ENCODE measurements around the gene SHC4.
A peak's percentile ranks its signal among the peaks of the same experiment; 100 is the strongest.
"Not testable (repeated sequence)": the region's sequence is repeated elsewhere in the genome, so short reads cannot be mapped to it uniquely, and the experiment has no call there.

The SHC4 gene

DNA sequence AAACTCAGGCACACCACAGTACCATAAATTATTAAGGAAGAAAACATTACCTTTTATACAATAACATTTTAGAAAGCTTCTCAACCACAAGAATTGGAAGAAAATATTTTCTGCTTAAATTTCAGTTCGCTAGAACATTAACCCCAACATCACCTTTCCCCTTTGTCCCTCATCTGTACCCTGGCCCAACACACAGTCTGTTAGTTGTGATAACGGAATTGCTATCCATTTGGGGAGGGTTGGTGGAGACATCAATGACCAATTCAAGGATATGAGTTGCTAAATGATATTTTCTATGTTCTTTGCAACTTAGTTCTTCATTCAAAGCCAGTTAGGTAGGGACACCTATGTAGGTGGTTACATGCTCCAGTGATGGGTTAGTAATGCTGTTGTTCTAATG, 80.0 kb downstream of the SHC4 start:
- DNase-seq (ENCODE audit: low spot score), result no peak

DNA sequence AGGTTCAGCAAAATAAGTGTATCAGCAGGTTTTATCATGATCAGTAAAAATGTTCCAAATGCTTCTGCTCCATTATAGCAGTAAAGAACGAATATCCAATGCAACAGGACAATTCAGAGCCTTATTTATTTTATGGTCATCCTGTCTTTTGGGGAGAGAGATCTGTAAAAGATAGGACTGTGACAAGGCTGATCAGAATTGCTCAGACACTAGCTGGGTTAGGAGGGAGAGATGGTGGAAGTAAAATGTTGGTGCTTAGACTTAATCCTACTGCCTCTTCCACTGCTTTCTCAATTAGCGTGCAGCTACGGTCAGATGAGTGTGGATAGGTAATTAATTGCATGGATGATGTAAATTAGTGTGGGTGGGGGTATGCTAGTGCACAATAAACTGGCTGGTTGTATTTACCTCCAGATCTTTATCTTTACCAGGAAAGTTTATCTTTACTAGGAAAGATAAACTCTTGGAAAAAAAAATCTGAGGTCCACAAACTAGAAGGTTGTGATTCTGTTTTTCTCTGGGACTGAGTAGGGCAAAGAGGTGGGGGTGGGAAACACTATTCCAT, 83.6 kb downstream of the SHC4 start:
- DNase-seq (ENCODE audit: low spot score), result no peak

DNA sequence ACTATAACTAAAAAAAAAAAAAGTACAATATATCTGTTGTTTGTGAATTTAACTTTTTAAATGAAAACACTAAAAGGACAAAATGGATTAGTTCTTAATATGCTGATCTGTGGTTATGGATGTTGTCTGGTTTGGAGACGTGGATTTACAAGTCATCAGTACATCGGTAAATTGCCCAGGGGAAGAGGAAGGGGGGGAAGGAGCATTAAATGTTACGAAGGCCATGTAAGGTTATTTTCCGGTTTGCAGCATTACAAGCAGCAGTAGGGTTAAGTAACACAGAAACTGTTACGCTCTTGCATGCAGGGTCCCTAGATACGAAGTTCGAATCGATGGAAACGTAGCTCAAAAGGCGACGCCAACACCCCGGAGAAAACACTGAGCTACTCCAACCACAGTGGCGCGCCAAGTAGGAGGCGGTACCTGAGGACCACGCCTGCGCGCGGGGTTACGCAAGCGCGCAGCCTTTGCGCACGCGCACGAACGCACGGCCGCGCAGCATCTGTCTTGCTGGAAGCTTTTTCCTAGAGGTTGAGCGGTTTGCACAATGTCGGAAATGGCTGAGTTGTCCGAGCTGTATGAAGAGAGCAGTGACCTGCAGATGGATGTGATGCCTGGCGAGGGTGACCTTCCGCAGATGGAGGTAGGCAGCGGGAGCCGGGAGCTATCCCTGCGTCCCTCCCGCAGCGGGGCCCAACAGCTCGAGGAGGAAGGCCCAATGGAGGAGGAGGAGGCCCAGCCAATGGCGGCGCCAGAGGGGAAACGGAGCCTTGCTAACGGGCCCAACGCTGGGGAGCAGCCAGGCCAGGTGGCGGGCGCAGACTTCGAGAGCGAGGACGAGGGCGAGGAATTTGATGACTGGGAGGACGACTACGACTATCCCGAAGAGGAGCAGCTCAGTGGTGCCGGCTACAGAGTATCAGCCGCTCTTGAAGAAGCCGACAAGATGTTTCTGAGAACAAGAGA, 85.8 kb downstream of the SHC4 start, which contains the start of gene EID1:
Gene EID1, plus strand, starts transcription at position 505 of the 966 bp plus-strand sequence. Its CDS starts 43 bp downstream, at position 548.
- DNase-seq (ENCODE audit: low spot score), result peak; percentile 83

DNA sequence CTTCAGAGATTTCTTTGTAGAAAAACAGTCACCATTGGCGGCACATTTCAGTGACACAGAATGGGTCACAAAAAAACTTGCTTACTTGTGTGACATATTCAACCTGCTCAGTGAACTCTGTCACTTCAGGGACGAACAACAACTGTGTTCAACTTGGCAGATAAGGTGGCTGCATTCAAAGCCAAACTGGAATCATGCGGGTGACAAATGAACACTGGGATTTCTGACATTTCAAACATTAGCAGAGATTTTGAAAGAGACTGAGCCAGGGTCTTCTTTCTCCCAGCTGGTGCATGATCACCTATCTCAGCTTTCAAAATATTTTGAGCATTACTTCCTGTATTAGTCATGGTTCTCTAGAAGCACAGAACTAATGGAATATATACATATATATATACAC, 87.7 kb downstream of the SHC4 start:
- DNase-seq (ENCODE audit: low spot score), result no peak

DNA sequence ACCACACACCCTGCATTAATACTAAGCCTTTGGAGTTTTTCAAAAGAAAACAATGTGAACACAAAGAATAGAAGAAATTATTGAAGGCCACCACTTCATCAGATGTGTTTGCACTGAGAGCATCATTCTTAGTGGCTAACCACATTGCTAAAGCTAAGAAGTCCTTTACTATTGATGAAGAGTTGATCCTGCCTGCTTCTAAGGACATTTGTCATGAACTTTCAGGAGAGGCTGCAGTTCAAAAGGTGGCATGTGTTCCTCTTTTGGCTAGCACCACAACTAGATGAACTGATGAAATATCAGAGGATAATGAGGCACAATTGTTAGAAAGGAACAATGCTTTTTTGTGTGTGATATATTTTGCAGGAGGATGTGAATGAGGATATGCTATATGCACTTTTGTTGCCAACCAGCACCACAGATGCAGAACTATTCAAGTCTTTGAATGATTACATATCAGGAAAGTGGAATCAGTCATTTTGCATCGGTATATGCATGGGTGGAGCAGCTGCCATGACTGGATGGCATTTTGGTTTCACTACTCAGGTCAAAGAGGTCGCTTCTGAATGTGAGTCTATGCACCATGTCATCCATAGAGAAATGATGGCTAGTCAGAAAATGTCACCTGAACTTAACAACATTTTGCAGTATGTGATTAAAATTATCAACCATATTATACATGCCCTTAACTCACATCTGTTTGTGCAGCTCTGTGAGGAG, 88.3 kb downstream of the SHC4 start:
- no peak for DNase-seq (ENCODE audit: low spot score)

DNA sequence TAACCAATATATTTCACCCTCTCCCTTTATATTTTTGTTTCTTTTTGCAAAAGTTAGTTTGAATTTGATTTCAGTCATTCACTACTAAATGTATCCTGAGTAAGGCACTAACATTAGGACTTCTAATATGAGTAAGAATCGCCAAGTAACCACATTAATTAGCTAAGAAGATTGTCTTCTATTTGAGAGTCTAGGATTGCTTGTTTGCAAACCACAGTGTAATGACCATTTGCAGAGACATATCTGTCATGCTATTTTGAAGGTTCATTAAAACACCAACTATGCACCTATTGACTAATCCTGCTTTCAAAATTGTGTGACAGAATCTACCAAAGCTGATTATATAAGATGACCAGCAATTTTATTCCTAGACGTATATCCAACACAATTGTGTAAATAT, 91.1 kb downstream of the SHC4 start:
- DNase-seq (ENCODE audit: low spot score), result no peak

DNA sequence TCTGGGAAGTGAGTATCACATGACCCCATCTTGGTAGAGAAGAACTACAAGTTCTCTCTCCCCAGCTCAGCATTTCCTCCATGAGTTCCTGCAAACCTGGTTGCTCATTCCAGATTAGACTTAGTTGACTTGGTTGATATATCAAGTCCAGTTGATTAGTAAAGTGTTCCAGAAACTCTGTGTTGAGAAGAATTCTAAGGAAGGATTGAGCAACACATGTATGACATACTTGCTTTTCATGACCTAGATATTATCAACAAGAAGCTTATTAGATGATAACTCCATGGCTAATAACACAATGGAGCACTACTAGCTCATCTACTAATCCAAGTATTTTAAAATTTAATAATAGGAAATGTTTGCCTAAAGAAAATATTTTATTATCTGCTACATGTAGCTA, 92.2 kb downstream of the SHC4 start:
- DNase-seq (ENCODE audit: low spot score), result no peak

DNA sequence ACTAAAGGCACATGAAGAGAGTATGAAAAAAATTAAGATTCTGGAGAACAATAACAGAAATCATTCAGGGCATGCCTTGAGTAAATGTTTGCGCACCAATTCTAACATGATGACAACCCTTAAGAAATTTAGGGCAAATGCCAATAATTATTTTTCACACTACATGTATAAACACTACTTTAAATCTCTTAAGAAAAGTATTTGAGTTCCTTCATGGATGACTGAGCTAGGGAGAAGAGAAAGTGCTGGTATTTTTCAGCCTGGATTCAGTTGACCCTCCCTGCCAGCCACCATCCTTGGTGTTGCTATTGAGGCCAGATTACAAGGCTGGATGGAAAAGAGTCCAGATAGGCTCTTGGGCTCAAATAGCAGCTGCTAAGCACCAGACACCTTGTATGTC, 93.8 kb downstream of the SHC4 start:
- DNase-seq (ENCODE audit: low spot score), result no peak

DNA sequence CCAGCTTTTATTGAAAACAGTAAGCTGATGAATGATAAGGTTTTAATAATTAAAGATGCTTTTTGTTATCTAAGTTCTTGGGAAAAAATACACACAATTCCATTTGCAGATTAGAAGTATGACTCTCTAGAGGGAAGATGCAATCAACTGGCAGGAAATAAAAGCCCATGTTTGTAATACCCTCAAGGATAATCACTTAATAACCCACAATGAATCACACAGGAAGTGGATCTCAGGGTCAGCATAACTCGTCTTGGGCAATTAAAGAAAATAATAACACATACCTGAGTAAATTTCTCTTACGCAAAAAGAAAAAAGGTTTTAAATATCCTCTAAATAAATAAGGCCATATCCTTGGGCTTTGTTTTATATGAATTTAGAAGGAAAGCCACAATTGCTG, 95.2 kb downstream of the SHC4 start:
- DNase-seq (ENCODE audit: low spot score), result peak; percentile 19

DNA sequence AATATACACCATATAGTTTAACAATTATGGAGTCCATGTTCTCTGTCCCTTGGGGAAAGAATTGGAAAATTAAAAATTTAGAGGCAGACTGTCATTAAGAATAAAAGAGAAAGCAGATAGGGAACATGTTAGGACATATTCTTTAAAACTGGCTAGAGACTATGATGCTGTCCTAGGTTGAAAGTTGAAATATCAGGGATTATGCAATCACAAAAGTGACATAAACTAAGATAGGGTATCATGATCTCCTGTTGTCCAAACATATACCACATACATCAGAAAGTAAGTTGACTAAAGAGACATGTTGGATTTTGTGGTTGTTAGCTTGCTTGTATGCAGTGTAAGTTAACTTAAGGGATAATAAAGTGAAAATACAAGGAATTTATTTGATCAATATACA, 95.7 kb downstream of the SHC4 start:
- no peak for DNase-seq (ENCODE audit: low spot score)

DNA sequence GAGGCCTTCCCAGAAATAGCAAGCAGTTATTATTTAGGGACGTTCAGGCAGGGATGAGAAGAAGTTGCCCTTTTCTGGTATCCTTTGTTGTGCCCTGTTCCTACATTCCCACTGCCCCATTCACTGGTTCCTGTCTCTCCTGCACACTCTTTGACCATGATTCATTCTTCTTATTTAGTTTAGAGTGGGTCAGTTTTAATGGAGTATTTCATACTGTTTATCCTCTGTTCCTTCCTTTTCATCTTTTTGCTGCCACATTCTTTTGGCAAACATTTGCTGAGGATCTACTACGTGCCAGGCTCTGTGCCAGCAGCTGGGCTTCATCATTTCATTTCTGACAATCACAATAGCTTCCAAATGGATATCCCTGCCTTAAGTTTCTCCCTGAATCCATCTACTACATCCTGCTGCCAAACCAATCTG, 97.6 kb downstream of the SHC4 start:
- DNase-seq (ENCODE audit: low spot score), result no peak

DNA sequence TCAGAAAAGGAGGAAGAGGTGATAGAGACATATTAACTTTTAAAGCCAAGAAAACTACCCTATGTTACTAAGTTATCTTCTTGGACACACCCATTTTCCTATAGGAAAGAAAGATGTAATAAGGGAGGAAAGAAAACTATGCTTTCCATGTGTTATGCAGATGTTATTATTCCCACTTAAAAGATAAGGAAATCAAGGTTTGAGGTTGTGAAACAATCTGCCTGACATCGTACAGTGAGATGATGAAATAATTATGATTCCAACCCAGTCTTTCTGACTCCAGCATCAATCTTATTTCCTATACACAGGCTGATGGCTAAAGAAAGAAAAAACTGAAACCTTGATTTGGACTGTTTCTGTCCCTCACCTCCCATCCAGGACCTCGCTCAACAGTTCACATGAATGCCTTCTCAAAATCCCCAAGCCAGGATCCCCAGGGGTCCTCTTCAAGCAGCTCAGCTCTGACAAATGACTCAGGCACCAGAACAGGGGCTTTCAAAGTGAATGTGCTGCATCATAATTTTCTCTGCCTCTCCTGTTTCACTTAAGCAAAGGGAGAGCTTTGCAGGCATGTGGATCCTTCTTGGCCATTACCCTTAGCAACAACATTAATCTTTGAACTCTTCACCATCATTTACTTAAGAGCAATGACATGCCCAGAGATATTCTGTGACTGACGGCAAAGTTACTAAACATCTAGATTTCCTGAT, 98.2 kb downstream of the SHC4 start:
- no peak for DNase-seq (ENCODE audit: low spot score)

DNA sequence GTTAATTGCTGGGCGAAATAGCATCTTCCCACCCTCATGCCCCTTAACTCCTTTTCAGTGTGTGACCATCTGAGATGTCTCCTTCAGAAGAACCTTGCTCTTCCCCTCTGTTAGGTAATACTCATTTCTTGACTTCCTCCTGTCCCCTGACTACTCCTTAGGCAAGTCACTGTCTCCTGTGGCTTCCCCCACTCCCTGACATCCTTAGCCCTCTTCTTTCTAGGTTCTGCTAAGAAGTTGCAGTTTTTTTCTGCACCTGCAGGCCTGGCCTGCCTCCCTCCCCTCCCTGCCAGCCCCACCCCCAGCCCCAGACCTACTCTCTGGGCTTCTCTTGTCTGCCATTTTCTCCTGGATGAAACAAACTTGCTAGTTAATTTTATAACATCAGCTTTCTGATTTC, 101.0 kb downstream of the SHC4 start:
- DNase-seq (ENCODE audit: low spot score), result no peak

DNA sequence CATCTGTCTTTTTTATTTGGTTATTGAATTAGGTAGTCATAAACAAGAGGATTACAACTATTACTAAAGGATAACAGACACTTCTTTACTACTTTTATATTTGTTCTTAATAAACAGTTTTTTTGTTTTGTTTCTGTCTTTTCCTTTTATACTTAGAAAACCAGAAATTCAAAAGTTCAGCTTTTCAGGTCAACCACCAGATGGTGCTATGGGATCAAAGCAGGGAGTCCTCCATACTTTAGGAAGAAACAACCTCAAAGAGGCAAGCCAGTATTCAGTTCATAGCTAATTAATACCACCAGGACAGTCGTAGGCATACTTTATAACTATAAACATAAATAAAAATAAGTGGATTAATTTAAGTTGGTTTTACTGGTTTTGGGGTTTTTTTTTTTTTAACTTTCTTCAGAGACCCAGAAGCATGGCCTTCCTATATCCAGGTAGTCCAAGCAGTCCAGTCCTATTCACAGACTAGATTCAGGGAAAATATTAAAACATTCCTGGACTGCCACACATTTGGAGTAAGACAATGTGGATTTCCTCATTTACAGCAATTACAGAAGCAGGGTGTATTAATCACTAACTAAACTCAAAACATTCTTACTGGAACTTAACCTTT, 101.8 kb downstream of the SHC4 start:
- peak; percentile 65 for DNase-seq (ENCODE audit: low spot score)

DNA sequence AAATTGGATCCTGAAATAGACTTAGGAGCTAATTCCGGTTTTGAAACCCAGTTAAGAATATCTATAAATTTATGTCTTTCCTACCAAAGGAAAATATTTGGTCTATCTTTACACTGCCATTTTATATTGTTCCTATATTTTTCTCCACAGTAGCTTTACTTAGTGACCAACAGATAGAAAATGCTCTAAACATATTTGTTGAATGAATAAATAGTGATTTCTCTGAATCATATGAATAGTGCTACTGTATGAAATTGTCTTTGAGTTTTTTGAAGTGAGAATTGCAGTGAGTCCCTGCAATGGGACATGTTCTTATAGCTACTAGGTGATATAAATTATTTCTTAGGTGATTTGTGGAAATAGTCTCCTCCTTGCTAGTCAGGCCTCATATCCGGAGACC, 104.3 kb downstream of the SHC4 start:
- DNase-seq (ENCODE audit: low spot score), result no peak

DNA sequence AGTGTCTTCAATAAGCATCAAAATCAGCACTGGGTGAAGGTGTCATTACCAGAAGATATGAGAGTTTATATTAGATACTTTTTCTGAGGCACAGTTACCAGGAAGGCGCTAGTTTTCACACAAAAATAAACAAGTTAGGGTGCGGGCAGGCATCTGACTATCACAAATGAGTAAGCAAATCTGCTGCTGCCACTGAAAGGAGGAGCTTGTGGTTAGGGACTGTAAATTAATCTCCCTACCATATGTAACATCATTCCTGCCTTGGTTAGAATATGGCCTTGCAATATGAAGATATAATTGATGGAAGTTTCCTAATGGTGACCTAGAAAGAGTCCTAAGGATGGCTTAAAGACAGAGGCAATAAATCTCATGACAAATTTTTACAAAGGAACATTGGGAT, 105.3 kb downstream of the SHC4 start:
- DNase-seq (ENCODE audit: low spot score), result peak; percentile 17

DNA sequence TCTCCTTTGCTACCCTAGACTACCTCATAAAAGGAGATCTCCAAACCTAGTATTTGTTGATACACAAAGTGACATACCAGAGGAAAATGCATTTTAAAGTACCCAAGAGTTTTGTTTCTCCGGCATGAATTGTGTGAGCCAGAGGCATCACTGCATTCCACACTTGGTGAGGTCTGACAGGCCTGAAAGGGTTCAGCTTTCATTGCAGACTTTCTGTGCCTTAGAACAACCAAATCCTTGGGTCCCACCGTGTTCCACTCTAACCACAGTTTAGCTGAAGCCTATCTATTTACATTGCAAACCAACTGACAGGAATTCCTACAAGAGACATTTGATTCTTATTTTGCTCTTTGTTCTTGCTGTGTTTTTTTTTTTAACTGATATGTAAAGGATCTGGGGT, 106.8 kb downstream of the SHC4 start:
- DNase-seq (ENCODE audit: low spot score), result no peak

DNA sequence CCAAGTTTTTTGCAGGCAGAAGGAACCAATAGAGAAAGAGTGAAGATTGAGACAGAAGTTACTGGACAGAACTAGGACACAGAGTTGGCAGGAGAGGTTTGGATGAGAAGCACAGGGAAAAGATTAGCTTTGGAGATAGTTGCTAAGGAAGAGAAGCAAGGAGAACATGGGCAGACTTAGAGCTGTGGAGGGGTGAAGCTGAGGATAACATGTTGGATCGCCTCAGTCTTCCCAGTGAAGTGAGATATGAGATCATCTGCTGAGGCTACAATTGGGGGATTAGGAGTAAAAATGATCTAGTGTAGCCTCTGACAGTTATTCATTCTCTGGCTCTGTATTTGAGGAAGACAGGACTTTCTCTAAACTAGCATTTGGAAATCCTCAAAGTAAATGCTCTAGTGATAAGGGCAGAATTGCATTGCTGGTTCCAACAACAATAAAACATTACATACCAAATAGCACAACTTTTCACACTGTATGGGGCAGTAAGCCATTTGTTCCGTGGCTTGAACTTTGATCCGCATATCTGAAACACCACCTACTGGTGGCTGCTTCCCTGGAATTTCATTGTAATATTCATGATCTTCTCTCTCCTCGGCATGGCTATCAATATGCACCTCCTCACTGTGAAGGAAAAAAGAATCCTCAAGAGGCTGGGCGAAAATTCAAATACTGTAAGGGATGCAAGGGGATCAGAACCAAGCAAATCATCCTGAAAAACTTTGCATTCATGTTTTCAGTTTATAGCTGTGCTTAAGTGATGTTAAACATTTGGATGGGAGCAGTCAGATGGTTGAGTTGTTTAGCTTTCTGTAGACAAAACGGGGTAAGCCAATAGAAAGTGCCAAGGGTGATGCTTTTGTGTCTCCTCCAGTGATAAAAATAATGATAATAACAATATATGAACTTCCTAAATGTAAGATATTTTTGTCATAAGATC, 107.9 kb downstream of the SHC4 start:
- DNase-seq (ENCODE audit: low spot score), result peak; percentile 29

DNA sequence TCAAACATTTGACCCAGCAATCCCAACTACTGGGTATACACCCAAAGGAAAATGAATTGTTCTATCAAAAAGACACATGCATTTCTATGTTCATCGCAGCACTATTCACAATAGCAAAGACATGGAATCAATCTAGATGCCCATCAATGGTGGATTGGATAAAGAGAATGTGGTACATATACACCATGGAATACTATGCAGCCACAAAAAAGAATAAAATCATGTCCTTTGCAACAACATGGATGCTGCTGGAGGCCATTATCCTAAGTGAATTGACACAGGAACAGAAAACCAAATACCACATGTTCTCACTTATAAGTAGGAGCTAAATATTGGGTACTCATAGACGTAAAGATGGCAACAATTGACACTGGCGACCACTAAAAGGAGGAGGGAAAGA, 109.3 kb downstream of the SHC4 start:
- not testable (repeated sequence) for DNase-seq (ENCODE audit: low spot score)

DNA sequence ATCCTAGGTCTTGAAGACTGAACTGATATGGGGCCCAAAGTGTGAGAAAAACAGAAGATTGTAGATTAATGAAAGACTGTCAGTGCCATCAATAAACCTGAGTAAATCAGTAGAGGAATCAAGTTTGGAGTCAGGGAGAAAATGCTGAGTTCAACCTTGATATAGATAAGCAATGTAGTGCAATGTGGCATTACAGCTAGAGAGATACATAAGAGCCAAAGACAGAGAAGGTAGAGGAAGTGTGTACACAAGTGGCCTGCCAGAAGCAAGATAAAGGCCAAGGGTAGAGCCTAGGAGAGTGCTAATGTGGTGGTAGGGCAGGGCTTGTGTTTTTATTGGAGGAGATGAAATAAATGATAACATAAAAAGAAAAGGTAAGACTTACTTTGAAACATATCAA, 111.8 kb downstream of the SHC4 start:
- no peak for DNase-seq (ENCODE audit: low spot score)

DNA sequence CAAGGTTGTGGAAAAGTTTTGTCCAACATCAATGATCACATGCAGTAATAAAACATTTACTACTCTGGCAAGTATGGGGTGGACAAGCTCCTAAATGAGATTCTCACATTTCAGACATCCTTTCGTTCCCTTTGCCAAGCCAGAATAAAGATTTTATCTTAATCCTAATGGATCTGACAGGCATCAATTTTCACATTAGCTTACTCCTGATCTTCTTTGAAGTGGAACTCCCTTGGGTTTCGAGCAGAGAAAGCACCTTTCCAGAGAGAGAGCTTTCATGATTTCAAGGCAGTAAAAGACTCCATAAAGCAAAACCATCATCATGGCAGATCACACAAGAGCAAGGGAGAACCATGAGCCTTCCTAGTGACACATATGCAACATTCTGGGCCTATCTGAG, 113.1 kb downstream of the SHC4 start:
- no peak for DNase-seq (ENCODE audit: low spot score)

Measured in SW480 (cell line).